HG02970 (cell line): ENCODE measurements around the gene AGPS.
"Not testable (repeated sequence)": the region's sequence is repeated elsewhere in the genome, so short reads cannot be mapped to it uniquely, and the experiment has no call there.

Source experiments
- ATAC-seq: cut with Tn5 transposase; IDR thresholded peaks from one replicate; pipeline ENCODE4 v1.9.1; 2021; ENCODE audit warnings: mild to moderate bottlenecking, moderate library complexity, moderate number of reproducible peaks; ENCODE audit not compliant: unreplicated experiment, low FRiP score

AGPS gene

DNA sequence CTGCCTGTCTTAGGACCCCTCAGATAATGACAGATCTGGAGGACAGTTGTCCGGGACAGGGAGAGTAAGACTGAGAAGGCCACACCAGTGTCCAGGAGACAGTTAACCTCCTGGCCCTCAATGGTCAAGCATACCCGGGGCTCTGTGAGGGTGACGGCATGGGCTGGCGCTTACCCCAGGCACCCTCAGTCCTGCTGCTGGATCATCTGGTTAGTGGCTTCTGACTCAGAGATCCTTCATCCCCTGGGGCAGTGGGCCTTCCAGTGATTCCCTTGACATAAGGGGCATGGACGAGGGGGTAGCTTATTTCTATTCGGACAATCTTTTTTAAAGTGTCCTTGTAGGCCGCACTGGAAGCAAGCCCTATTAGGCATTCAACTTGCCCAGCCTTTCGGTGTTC, 18.1 kb downstream of the AGPS start:
- ATAC-seq = not testable (repeated sequence)

DNA sequence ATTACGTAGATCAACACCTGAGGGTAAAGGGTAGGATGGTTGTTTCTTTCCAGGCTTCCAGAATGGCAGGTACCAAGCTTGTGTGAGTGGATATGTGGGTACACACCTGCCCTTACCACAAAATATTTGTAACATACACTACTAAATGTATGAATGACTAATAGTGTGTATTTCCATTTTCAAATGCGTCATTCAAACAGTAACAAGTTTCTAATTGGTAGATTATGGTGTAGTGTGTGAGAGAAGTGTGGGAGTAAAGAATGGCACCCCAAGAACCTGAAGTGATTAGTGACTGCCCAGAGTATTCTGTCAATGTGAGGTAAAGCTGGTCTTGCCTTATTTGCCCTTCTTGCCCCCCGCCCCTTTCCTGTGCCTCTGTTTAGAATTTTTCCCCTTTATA, 21.1 kb downstream of the AGPS start:
- no peak for ATAC-seq

DNA sequence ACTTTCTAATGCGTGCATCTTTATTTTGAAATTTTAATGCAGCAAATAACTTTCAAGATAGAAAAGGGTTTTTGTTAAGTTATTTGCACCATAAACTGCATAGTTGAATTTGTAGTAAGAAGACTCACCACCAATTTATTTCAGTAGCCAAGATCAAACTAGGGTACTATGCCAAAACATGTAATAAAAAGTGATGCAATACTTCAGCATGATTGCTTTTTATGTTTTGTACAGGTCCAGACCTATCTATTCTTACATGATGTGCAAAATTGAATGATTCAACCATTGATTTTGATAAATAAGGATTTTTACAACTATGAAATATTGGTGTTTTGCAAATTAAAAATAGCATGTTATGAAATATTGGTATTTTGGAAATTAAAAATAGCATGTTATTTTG, 26.7 kb downstream of the AGPS start:
- ATAC-seq = no peak

DNA sequence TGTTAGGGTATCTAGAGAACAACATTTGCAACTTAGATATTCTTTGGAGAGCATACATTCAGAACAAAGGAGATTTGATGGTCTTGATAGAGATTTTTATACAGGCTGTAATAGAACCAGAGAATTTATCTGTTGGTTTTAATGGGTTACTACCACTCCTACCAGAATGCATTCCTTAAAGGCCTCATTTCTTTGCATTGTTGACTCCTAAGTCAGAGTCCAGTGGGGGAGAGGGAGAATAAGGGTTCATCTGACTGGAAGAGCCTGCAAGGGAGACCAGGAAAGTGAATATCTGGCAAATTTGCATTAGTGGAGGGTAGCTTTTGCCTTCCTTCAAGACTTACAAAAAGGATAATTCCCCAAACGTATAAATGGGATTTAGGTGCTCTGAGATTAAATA, 29.7 kb downstream of the AGPS start:
- no peak for ATAC-seq

DNA sequence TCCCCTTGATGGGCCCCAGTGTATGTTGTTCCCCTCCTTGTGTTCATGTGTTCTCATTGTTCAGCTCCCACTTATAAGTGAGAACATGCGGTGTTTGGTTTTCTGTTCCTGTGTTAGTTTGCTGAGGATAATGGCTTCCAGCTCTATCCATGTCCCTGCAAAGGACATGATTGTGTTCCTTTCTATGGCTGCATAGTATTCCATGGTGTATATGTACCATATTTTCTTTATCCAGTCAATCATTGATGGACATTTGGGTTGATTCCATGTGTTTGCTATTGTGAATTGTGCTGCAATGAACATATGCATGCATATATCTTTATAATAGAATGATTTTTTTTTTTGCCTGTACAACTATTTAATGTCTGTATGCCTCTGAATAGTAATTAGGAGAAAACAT, 31.5 kb downstream of the AGPS start:
- ATAC-seq = not testable (repeated sequence)

DNA sequence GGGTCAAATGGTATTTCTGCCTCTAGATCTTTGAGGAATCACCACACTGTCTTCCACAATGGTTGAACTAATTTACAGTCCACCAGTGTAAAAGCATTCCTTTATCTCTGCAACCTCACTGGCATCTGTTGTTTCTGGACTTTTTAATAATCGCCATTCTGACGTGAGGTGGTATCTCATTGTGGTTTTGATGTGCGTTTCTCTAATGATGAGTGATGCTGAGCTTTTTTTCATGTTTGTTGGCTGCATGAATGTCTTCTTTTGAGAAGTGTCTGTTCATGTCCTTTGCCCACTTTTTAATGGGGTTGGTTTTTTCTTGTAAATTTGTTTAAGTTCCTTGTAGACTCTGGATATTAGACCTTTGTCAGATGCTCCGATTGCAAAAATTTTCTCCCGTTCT, 32.0 kb downstream of the AGPS start:
- ATAC-seq = not testable (repeated sequence)

DNA sequence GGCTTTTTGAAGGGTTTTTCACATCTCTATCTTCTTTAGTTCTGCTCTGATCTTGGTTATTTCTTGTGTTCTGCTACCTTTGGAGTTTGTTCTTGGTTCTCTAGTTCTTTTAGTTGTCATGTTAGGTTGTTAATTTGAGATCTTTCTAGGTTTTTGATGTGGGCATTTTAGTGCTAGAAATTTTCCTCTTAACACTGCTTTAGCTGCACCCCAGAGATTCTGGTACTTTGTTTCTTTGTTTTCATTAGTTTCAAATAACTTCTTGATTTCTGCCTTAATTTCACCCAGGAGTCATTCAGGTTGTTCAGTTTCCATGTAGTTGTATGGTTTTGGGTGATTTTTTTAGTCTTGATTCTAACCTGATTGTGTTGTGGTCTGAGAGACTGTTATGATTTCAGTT, 34.7 kb downstream of the AGPS start:
- no peak for ATAC-seq

DNA sequence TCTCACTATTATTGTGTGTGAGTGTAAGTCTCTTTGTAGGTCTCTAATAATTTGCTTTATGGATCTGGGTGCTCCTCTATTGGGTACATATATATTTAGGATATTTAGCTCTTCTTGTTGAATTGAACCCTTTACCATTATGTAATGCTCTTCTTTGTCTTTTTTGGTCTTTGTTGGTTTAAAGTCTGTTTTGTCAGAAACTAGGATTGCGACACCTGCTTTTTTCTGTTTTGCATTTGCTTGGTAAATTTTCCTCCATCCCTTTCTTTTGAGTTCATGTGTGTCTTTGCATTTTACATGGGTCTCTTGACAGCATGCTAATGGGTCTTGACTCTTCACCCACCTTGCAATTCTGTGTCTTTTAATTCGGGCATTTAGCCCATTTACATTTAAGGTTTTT, 35.4 kb downstream of the AGPS start:
- ATAC-seq = not testable (repeated sequence)

DNA sequence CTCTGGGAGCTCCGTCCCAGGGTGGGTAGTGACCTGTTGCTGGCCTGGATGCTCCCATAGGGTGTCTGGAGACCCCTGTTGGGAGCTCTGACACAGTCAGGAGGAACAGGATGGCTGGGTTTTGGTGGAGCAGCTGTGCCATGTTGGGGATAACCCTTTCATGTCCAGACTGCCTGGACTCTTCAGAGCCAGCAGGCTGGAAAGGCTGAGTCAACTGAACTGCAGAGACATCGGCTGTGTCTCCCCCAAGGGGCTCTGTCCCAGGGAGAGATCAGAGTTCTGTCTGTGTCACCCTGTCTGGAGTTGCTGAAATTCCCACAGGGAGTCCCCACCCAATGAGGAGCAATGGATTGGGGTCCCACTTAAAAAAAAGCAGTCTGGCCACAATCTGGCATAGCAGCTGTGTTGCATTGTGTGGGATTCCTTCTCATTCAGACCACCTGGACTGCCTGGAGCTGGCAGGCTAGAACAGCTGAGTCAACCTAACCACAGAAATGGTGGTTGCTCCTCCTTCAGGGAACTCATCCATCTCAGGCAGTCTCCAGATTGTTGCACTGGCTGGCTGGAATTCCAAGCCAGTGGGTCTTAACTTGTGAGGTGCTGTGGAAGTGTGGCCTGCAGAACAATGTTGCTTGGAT, 37.2 kb downstream of the AGPS start:
- ATAC-seq = no peak

DNA sequence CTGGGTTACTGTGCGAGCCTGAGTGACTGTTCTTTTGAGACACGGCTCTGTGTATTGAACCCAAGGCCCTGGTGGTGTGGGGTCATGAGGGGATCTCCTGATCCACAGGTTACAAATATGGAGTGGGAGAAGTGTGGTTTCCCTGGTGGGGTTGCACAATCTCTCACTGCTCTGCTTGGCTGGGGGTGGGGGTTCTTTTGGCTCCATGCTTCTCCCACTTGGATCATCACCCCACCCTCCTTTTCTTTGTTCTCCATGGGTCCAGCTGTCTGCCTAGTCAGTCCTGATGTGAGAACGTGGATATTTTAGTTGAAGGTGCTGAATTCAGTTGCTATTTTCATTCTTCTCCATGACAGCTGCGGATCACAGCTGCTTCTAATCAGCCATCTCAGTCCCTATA, 37.8 kb downstream of the AGPS start:
- no peak for ATAC-seq

DNA sequence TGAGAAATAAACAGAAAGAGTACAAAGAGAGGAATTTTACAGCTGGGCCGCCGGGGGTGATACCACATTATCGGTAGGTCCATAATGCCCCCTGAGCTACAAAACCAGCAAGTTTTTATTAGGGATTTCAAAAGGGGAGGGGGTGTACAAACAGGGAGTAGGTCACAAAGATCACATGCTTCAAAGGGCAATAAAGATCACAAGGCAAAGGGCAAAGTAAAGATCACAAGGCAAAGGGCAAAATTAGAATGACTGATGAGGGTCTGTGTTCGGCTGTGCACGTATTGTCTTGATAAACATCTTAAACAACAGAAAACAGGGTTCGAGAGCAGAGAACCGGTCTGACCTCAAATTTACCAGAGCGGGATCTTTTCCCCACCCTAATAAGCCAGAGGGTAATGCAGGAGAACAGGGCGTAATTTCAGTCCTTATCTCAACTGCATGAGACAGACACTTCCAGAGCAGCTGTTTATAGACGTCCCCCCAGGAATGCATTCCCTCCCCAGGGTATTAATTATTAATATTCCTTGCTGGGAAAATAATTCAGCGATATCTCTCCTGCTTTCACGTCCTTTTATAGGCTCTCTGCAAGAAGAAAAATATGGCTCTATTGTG, 38.6 kb downstream of the AGPS start:
- ATAC-seq = not testable (repeated sequence)

DNA sequence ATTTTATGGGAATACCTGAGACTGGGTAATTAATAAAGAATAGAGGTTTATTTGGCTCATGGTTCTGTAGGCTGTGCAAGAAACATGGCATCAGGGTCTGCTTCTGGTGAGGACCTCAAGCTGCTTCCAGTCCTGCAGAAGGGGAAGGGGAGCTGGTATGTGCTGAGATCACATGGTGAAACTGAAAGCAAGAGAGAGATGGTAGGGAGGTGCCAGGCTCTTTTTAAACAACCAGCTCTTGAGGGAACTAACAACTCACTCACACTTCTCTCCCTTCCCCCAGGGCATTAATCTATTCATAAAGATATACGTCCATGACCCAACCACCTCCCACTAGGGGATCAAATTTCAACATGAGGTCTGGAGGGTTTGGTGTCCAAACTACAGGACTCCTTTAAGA, 40.1 kb downstream of the AGPS start:
- no peak for ATAC-seq

DNA sequence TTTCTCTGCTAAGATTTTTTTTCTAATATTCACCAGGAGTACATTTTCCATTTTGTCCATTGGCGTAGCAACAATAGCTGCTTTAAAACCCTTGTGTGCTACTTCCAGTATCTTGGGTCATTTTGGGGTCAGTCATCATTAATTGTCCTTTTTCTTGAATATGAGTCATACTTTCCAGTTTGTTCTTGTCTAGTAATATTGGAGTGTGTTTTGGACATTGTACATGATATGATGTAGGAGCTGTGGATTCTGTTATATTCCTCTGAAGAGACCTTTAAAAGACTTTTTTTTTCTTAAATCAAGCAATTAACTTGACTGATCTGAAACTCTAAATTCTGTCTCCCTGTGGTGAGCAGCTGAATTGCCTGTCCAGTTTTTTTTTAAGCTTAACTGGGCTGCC, 40.8 kb downstream of the AGPS start:
- no peak for ATAC-seq

DNA sequence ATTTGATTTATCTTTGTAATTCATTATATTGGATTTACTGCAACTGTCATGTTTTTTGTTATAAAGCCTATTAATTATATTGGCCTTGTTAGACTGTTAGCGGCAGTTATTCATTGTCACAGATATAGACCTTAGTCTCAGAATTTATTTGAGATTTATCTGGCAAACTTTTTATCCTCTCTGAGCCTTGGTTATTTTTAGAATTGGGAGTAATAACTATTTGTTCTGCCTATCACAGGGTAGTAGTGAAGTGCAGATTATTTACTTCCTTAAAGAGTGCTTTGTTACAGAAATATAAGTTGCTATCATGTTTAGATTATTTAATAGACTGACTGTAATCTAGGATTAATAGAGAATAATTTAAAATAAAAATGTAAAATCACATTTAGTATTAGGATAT, 41.9 kb downstream of the AGPS start:
- ATAC-seq = no peak

DNA sequence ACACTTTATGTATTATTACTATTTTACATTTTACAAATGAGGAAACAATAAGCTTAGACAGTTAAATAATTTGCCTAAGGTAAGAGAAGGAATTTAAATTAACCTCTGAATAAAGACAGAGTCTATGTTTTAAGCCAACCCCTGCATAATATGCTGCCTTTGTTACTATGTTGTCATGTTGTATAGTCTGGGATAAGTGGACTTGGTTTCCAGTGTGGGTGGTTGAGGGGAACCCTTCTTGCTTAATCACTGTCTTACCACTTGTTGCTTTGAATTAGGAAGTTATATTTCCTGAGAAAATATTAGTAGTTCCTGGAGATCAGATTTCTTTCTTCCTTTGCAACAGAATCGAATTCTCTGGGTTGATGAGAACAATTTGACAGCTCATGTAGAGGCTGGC, 52.6 kb downstream of the AGPS start:
- ATAC-seq = no peak

DNA sequence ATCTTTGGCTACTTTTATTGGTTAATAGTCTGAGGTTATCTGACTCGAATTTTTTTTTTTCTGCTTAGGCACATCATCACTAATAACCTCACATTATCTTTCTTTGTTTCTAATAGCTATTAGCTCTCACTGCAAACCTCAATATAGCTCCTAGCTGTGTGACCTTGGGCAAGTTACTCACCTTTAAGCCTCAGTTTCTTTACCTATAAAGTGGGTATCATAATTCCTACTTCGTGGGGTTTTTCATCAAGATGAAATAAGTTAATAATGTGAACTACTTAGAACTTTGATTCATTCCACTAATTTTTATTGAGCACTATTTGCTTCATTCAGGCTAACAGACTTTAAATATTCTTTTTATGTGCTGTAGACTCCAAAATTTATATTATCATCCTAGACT, 55.5 kb downstream of the AGPS start:
- no peak for ATAC-seq

DNA sequence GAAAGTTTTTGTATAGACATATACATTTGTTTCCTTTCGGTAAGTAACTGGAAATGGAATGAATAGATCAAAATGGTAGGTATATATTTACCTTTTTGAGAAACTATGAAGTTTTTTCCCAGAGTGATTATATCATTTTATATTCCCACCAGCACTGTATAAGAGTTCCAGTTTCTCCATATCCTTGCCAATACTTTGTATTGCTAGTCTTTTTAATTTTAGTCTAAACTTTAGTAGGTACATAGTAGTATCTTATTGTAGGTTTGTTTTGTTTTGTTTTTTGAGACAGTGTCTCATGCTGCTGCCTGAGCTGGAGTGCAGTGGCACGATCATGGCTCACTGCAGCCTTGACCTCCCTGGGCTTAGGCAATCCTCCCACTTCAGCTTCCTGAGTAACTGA, 56.6 kb downstream of the AGPS start:
- ATAC-seq = no peak

DNA sequence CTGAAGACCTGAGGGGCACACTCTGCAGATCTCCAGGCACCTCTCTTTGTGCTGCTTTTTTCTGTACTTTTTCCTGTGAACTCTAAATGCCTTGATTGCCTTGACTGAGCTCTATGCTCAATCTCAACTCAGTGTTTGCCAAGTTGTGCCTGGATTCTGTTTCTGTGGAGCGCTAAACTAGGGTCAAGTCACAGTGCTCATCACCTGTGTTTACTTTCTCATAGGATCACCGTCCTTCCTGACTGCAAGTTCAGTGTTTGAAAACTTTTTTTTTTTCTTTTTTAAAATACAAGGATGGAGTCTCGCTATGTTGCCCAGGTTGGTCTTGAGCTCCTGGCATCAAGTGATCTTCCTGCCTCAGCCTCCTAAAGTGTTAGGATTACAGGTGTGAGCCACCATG, 62.6 kb downstream of the AGPS start:
- no peak for ATAC-seq

DNA sequence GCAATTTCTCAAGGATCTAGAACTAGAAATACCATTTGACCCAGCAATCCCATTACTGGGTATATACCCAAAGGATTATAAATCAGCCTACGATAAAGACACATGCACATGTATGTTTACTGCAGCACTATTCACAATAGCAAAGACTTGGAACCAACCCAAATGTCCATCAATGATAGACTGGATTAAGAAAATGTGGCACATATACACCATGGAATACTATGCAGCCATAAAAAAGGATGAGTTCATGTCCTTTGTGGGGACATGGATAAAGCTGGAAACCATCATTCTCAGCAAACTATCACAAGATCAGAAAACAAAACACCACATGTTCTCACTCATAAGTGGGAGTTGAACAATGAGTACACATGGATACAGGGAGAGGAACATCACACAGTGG, 67.2 kb downstream of the AGPS start:
- ATAC-seq = not testable (repeated sequence)

DNA sequence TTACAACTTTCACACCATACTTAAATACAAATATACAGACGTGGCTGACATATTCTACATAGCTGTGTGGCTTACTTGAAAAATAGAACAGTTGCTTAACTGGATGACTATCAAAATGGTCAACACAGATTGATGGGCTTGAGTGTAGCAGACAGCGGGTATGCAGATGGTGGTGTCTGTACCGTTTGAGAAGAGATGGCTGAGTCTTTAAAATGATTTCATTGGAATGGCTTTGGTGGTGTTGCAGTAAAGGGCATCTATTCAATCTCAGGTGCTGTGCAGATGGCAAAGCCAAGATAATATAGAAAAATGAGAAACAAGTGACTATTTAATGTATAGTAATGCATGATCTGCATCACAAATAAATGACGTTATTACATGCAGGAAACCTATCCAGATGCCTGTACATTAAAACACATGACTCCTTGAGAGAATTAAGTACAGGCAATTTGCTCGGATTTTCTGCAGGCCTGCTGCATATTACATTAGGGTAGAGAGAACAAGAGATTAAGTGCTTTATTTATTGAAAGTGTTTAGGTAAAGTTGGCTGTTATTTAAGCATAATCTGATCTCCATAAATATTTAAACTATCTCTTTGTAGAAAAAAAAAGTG, 68.5 kb downstream of the AGPS start:
- no peak for ATAC-seq

DNA sequence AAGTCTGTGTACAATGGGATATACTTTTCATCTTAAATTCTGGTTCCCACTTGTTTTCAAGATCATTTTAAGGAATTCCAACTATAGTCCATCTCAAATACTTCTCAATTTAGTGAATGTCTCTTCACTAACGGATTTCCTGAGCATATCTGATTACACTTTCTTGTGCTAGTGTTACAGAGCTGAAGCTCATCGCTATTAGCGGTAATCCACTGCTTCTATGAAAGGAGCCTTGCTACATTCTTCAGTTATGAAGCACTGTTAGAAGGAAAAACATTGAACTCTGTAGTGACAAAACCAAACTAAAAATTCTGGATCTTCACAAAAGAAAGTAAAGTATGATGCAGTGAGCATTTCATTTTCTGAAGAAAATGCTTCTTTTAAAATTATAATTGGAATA, 72.0 kb downstream of the AGPS start:
- no peak for ATAC-seq

DNA sequence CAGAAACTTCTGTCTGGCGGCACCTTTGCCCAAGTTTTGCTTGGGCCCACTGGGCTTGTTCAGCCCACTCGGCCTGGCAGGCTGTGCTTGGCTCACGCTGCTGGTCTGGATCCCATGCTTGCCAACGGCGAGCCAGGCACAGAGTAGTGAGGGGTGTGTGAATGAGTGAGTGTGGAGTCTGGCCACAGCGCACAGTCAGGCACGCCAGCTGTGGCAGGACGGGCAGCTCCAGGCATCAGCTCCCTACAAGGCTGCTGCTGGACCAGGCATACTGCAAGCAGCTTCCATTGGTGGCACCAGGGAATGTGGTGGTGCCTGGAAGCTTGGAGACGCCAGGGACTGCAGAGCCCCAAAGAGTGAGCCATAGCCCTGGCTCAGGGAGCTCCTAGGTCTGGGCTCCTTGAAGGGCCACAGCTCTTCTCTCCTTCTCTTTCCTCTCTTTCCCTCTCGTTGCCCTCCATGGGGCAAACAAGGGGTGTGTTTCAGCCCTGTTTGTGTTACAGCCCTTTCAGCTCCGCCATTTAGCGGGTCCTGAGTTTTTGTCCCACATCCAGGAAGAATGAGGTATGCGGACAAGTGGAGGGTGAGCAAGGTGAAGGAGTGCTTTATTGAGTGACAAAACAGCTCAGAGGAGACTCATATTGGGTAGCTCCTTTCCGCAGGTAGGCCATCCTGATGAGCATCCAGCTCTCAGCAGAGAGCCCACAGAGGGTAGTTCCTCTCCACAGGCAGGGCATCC, 73.0 kb downstream of the AGPS start:
- no peak for ATAC-seq
